ENCODE measurements around the gene PTCH2.
A peak's percentile ranks its signal among the peaks of the same experiment; 100 is the strongest.

- TF ChIP-seq POLR2A (IDR thresholded peaks at IDR 0.05; ENCODE audit: low read depth, low read length) (peak; percentile 67), POLR2AphosphoS5 (IDR thresholded peaks at IDR 0.05; ENCODE audit: low read depth, low read length) (peak; percentile 80)
Observed at GRCh38 chr1:44808938-44809917, 33.8 kb downstream of the PTCH2 start.

All from GM12892 (cell line).